CD4-positive, alpha-beta T cell treated with Interferon alpha-2 for 1 hour (primary cell): ENCODE results near the gene ENOX1.
"Not testable (repeated sequence)": the region's sequence is repeated elsewhere in the genome, so short reads cannot be mapped to it uniquely, and the experiment has no call there.

Experiments
- DNase-seq, 2 donors: peaks; one replicate each; pipeline ENCODE4 v3.0.0-alpha.2; 2020 to 2022

The ENOX1 gene

DNA sequence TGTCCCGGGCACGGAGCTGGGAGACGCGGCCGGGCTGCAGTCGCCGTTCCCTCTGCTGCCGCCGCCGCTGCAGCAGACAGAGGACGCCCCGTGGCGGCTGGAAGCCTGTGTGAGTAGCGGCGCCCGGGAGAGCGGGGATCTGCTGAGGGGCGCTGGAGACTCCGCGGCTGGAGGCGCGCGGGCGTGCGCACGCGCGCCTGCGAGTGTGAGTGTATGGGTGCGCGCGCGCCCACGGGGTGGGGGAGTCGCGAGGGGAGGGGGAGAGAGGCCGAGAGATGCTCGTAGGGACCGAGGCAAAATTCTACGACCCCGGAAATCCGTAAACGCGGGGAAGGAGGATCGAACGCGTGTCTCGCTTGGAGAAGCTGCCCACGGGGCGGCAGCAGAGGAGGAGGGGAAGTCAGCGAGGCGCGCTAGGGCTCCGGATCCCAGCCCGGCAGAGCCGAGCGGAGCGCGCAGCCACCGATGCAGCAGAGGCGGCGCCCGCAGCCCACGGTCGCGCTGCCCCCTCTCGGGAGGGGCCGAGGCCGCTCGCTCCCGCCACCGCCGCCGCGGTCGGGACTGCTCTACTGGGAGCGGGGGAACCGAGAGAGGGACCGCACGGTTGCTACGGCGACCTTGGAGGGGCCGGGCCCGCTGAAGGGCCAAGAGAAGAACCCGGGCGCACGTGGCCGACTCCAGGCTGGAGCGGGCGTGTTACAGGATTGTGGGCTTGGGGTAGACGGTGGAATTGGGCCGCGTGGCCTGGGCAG lies at the start of gene ENOX1:
Gene ENOX1 (minus strand): TSS at position 207 of the 752 bp plus-strand sequence.
- peak in 1 of 2 donors; percentile 9 for DNase-seq

DNA sequence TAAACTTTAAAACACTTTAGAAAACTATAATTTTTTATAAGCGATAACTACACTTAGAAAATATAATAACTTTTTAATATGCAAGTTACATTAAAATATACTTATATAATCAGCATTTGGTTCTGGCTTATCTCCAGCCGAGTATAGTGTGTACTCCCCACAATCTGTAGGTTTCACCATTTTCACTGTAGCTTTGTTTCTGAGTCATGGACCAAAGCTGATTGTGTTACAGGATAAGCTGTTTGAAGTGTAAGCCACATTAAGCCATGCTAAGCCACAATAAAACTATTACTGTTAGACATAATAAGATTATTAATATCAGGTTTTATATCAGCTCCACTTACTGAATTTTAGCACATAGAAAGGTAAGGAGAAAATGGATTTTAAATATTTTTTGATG lies 48.9 kb upstream of the ENOX1 start:
- DNase-seq = no peak

DNA sequence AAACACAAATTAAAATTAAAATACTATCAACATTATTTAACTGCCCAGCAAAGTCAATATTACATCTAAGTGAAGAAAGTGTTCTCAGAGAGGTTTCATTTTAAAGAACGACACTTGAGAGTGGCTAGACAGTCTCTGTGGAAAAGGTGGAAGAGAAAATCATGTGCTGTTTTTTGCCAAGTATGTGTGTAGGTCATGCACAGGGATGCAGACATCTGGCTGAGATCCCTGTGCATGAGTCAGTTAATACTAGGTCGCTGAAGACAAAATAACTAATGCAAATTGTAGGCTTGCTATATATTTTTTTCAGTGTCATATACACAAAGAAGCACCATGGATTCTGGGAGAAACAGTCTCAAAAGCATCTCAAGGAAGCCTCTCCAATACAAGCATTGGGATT lies 44.3 kb upstream of the ENOX1 start:
- no peak for DNase-seq

DNA sequence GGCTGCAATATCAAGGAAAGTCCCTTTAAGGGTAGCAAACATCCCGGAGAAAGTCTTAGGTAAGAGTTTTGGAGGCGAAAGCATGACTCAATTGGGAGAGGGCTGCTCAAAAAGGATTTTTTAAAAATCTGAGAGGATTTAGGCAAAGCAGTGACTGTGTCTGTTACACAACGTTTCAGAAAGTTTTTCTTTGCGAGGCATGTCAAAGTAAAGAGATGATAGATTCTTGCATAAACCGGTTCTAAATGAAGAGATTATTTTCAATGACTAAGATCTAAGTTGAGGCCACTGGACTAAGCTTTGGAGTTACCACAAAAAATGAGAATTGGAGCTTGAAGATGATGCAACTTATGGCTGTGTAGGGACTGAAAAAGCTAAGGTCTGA lies 43.7 kb upstream of the ENOX1 start:
- no peak for DNase-seq

DNA sequence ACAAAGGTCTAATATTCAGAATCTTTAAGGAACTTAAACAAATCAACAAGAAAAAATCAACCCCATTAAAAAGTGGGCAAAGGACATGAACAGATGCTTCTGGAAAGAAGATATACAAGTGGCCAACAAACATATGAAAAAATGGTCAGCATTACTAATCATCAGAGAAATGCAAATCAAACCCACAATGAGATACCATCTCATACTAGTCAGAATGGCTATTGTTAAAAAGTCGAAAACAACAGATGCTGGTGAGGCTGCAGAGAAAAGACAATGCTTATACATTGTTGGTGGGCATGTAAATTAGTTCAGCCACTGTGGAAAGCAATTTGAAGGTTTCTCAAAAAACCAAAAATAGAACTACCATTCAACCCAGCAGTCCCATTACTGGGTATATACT lies 37.9 kb upstream of the ENOX1 start:
- DNase-seq = not testable (repeated sequence)

DNA sequence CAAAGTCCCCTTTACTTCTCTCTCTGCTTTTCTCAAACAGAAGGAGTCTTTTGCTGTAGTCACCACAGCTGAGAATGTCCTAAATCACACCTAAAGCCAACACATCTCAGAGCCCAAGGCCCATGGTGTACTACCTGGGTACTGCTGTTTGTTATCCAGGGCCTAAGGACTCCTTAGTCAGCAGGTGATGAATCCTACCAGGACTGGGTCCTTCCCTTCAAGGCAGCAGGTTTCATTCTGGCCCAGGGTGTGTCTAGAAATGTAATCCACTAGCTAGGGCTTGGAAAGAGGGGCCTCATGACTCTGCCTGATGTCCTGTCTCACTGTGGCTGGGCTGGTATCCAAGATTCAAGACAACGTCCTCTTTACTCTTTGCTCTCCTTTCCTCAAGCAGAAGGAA lies 36.2 kb upstream of the ENOX1 start:
- no peak for DNase-seq

DNA sequence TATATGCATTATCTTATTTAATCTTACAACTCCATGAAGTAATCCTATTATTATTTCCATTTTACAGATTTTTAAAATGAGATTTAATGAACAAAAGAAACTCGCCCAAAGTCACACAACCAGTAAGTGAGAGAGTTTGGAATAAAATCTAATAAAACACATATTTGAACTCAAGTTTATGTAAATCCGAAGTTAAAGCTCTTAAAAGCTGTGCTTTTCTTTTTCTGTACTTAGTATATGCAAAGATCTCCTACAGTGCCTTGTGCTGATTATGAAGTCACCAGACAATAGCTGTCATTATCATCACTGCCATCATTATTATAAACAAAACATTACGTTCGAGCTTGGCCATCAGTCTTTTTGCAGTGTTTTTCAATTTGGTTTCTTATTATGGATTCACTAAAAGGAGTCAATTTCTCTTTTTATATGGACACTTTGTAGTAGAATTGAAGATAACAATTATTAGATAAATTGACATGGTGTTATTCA lies 29.7 kb upstream of the ENOX1 start:
- DNase-seq = no peak

DNA sequence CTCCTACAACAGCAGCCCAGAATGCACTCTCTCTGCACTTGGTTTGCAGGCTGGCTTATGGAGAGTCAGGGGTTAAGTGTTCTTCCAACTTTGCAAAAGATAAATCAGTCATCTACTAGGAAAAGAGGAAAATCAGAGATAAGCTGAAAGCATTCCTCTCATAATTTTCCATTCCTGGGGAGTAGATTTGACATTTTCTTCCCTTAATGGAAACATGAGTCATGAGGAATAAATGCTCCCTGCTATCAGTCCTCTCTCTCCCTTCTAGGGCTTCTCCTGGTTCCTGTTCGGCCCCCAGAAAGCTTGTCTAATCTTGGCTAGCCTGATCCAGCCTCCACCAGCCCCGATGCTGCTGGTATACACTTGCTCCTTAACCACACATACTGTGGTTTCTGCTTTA lies 28.4 kb upstream of the ENOX1 start:
- no peak for DNase-seq

DNA sequence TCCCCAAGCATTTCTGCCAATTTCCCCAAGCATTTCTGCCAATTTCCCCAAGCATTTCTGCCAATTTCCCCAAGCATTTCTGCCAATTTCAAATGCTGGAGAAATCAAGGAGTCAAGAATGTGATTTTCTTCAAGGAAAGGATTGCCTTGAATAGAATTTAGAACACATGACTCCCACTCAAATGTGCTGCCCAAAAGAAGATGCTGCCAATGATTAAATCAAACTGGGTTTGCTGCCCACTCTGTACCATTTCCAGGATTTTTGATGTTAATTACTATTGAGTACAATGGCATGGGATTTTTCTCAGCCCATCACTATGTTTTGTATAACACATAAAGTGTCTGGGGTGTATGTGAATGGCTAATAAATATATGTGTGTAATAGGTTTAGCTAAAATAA lies 21.9 kb upstream of the ENOX1 start:
- no peak for DNase-seq

DNA sequence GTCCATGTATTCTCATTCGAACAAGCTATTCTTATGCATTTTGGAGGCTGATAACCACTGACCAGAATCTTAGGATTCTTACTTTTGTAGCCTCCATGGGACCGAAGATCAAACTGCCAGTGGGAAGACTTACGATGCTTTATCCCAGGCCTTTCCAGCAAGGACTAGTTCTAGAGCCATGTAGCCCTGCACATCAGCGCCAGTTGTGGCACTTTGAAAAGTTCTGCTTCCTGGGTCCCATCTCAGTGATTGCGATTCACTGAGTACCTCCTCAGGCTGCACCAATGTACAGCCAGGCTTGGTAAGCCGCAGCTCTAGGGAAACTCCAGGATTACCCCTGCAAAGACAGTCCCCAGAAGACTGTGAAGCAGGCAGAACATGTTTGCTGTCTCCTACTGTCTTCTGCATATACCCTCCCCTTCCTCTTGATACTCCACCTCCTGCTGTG lies 18.9 kb upstream of the ENOX1 start:
- DNase-seq = no peak

DNA sequence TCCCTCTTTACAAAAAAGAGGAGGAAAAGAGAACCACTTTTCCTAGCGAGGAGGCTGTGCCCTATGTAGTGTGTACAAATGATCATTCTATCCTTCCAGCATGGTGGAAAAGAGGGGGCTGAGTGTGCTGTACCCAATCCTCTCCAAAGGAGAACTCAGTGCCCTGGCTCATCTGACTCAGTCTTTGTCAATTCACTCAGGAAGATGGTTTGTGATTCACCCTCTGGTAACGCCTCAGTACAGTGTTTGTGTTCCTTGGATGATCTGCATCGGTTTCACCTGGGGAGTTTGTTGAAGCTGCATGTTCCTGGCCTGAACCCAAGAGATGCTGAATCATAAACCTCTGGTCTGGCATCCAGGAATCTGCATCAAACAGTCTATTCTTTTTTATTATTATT lies 18.3 kb upstream of the ENOX1 start:
- no peak for DNase-seq

DNA sequence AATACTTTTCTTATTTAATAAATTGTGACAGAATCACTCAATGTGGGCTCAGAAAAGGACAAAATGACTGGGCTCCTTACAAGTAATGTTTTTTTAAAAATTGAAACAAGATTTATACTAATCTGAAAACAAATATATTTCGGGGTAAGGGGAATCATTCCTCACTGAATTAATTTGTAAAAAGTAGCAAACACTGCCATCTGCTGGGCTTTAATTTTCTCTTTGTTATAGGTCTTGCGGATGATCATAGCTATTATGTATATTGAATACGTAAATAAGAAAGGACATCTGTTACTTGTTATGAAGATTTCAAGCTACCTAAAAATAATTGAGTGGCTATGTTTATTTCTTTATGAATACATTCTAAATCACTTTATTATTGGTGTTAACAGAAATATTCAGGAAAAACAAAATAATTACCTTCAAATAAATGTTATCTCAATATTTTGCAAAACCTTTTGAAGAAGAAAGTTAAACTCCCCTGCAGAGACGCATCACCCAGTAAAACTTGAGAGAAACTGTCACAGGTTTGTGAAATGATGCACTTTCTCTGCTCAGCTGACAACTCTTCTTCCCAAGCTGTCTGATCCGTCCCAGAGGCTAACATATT lies 17.8 kb upstream of the ENOX1 start:
- peak in 1 of 2 donors; percentile 62 for DNase-seq

DNA sequence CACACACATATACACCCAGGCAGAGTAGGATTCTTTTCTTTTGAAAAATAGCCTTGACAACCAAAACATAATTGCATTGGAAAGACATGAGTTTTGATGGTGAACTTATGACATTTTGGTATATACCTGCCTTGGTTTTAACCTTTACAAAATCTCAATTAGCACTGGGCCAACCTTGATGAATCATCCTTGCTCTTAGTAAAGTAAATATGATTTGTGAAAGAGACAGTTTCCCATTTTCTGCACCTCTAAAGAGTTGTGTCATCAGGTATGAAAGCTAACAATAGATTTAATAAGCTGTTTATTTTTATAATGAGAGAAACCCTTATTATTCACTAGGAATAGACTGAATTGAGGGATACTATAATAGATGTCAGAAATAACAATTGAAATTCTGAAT lies 15.7 kb upstream of the ENOX1 start:
- no peak for DNase-seq

DNA sequence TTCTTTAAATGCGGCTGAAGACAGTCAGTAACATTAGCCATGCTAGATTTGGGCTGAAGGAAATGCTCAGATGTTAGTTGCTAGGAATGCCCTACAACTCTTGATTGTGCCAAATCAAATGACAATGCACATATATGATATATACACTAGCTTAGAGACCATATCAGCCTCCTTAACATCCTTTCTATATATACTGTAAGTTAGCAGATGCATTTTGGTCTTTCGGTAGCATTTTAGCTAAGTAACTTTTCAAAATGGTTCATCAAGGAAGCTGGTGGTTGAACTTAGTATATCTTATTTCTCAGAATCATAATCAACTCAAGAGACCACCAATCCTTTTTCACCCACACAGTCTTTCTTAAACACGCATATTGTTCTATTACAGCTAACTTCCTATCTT lies 14.1 kb upstream of the ENOX1 start:
- no peak for DNase-seq

DNA sequence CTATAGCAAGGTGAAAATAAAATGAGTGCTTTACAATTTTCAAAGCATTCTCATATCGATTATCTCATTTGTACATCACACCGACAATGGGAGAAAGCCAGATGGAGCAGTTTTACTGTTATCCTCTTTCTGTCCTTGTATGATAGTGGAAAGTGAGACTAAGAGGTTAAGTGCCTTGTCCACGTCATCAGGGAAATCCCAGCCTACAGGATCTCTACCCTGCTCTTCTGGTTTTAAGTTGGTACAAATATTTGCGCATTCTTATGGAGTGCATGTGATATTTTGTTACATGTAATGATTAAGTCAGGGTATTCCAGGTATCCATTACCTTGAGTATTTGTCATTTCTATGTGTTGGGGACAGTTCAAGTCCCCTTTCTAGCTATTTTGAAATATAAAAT lies 12.4 kb upstream of the ENOX1 start:
- DNase-seq = no peak

DNA sequence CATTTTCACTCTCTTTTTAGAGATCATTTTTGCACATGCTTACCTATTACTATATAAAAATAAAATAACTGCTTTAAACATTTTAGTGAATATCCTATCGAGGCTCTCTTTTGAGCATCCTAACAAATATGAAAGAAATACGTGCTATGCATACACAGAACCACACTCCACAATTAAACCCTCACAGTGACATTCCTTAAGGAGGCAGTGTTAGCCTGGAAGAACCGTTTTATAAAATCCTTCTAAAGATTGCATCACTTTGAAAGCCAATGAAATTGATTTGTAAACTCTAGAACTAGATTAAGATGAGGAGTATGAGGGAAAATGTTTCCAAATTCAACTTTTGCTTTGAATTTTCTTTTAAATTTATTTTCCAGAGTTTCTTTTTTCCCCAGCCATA lies 11.1 kb upstream of the ENOX1 start:
- no peak for DNase-seq

DNA sequence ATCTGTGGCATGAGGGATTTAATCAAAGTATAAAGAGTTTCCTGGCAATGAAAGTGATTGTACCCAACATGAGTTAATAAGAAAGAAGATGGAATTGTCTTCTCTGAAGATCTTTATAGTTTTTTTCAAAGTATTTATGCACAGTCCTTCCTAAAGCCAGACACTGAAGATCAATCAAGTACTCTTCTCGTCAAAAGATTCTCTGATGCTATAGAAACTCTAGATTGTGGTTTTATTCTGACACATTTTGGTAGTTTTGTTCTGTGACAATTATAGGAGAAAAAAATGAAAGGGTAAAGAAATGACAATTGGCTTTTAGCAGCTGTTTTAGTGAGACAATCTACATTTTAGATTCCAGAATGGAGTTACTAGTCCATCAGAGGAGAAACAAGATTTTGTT lies 10.4 kb upstream of the ENOX1 start:
- DNase-seq = no peak

DNA sequence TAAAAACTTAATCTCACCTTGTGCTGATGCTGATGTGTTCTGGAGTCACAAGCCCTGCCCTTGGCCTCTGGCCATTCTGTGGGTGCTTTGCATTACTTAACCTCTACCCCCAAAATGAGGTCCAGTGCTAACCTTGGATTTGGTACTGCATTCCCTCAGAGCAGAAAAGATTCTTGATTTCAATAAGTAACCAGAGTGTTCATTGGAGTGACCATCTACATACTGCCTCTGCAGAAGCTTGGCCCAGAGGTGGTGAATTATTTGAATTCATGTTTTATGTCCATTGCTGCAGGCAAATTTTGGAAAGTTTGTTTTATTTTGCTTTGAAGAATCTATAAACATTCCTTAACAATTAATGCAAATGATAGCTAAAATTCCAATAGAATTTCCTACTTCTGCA lies 7.6 kb upstream of the ENOX1 start:
- DNase-seq = no peak

DNA sequence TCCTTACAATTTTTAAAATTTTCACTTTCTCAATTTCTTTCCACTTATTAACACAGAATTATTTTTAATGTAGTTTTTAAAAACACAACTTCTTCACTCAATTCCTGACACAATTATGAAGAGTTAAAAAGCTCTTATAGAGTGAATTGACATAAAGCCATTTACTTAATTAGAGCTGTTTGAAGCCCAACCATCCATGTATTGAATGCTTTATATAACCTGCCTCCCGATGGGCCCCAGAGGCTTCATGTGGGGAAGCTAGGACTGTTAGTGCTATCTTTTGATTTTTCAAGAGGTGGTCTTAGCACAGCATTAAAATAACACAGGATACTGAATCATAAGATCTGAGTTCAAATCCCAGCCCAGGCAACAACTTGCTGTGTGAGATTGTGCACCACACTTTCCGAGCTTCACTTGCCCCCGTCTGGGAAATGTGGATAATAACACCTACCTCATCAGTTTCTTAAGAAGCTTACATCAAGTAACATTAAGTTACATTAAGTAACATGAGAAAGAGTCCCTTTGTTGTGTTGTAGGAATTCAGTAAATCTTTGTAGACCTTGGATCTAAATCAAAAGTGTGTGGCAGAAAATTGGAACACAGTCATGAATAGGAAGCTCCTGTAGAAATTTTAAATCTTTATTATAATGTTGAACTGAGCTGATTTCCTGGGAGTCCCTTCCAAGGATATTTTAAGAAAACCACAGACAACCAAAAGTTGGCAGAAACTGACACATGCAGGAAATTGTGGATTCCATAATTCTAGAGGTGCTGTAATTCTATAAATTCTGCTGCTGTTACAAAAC lies 5.5 kb upstream of the ENOX1 start:
- no peak for DNase-seq

DNA sequence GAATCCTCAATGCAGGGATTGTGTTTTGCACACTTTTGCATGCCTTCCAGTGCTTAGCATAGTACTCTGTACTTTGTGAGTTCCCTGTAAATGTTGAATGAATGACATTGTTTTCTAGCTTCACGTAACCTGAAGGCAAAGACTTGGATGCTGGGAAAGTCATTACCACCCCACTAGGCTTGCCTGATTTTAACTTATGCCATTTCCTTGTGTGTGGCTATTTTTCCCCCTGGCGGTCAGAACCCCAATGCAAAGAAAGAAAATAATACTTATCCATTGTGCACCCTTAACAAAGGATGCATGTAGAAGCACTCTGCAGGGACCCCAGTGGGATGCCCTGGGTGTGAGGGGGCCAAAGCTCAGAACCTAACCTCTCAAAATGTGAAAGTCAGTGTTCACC lies 1.2 kb upstream of the ENOX1 start:
- no peak for DNase-seq

DNA sequence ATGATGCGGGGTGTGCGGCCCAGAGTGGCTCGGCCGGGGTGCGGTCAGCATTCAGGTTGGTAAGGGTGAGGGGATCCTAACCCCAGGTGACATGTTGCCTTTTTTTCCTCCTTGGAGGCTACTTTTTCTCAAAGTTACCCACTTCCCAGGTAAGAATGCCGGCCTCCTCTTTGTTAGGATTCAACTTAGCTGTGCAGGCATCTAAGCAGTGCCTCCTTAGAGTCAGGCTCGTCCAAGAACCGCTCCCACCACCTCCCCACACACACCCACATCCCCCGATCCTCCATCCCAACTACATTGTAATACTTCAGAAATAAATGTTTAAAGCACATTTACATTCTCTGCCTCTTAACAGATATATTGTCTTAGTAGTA lies 733 bp upstream of the ENOX1 start:
- no peak for DNase-seq

DNA sequence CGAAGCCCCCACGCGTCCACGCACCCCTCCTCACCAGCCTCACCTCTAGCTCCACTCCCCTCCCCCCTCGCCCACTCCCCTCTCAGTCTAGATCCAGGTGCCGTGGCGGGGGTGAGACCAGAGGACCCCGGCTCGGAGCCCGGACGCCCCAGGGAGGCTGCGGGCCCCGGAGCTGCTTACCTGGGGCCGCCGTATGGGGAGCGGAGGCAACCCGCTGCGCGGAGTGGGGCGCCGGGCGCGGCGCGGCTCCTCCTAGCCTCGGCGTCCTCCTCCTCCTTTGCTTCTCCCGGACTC lies 353 bp downstream of the ENOX1 start:
- DNase-seq = no peak

DNA sequence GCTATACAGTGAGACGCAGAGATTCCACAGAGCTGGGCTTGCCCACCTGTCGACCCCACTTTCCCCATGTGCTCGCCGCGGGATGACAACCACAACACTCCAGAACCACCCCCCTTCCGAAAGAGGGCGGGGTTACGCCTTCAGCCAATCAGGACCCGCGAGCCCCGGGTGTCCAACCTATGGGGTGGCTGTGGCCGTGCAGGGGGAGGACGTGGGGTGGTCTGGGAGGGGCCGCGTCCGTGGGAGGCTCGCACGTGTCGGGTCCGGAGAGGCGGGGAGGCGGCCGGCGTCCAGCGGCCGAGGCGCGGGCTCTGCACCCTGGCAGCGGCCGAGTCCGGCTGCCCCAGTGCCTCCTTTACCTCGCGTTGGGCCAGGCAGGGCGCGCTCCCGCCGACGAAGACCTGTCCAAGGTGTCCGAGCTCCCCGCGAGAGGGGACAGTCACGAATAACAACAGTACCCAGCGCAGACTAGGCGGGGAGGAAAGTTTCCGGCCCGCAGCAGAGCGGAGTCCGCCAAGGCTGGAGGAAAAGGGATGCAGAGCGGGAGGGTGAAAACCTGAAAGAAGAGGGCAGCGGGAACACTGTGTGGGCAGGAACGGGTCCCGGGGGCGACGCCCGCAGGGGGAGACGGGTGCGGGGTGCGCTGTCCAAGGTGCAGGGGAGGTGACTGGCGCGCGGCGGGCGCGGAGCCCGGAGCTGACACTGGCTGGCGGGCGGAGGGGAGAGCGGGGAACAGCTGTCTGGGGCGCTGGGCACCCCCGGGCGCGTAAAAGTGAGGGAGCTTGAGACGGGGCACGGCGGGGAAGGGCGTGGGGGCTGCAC lies 911 bp downstream of the ENOX1 start:
- DNase-seq = peak in 1 of 2 donors; percentile 15
